Breast epithelium (tissue), 4 donors: Measurements from ENCODE around the gene DYRK1A. TPM values are rescaled to one million over a fixed set of nuclear protein-coding genes. Genes with fewer than 3 reads are reported as not detected.

Source experiments
- DNase-seq, 2 donors: peaks; one replicate each; pipeline ENCODE4 v3.0.0-alpha.2; 2019; ENCODE audit warnings: low spot score in 2 of 2
- H3K27ac ChIP-seq, 2 donors: fragments of 200-600 bp; sonication (generic) in 1 of 2; one replicate each; pipeline ENCODE4 v1.5.1; 2016 to 2019; ENCODE audit warnings: mild to moderate bottlenecking in 1 of 2
- H3K27me3 ChIP-seq, 2 donors: fragments of 200-600 bp; sonication (generic) in 1 of 2; one replicate each; pipeline versions ENCODE4 v1.5.1 to v1.6.0; 2017 to 2019; ENCODE audit warnings: control low read depth in 1 of 2, mild to moderate bottlenecking in 1 of 2
- H3K36me3 ChIP-seq: fragments of 200-600 bp; one replicate; pipeline ENCODE4 v1.5.1; 2019
- H3K4me1 ChIP-seq, 2 donors: fragments of 200-600 bp; sonication (generic); one replicate each; pipeline ENCODE4 v1.5.1; 2016 to 2019; ENCODE audit warnings: control low read depth in 1 of 2
- H3K4me3 ChIP-seq, 3 donors: fragments of 200-600 bp; sonication (generic); 1 replicate in 2 of 3; 2 replicates in 1 of 3; pipeline ENCODE4 v1.5.1; 2016 to 2019; ENCODE audit warnings: mild to moderate bottlenecking in 3 of 3, moderate library complexity in 2 of 3
- H3K9me3 ChIP-seq, 2 donors: fragments of 200-600 bp; sonication (generic) in 1 of 2; one replicate each; pipeline ENCODE4 v1.5.1; 2016 to 2019; ENCODE audit warnings: control low read depth in 1 of 2
- CTCF ChIP-seq, 3 donors: fragments of 450-650 bp; IDR thresholded peaks; one replicate each; pipeline ENCODE4 v1.5.1; 2016 to 2017; ENCODE audit warnings: antibody characterized with exemption in 3 of 3, mild to moderate bottlenecking in 3 of 3, moderate library complexity in 3 of 3
- POLR2A ChIP-seq: fragments of 450-650 bp; IDR thresholded peaks from one replicate; pipeline ENCODE4 v1.6.1; 2016; ENCODE audit warnings: antibody characterized with exemption, mild to moderate bottlenecking, moderate library complexity
- POLR2AphosphoS5 ChIP-seq, 3 donors: sonication (generic); formaldehyde crosslinking; IDR thresholded peaks; one replicate each; pipeline ENCODE4 v1.6.1; 2017; ENCODE audit warnings: antibody characterized with exemption in 3 of 3
- intact Hi-C: fragments of 100-400 bp; cut with DNase I; formaldehyde crosslinking; loops from one replicate; pipeline ENCODE4 v1.15.1; 2023; ENCODE audit warnings: low total_unique reads
- total RNA-seq, 3 donors: library from RNA; depleted of rRNA; stranded (reverse); fragments of >200 nt; gene quantifications; one replicate each; pipeline ENCODE4 v1.1.0, GENCODE V29; 2016

DYRK1A gene
- total RNA-seq, 3 donors from 2014 or later, result 71.7 to 138 (median 93.1) TPM

DNA sequence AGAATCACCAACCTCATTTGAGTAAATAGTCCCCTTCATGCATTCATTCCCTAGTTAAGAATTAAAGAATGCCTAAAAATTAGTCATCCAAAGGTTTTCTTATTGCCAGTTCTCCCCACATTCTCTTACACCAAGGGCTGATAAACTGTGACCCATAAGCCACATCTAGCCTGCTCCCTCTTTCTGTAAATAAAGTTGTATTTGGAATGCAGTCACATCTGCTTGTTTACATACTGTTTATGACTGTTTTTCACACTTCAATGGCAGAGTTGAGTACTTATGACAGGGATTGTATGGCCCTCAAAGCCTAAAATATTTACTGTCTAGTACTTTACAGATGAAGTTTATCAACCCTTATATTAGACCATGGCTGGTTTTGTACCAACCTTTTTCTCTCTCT lies 16.1 kb upstream of the DYRK1A start:
- H3K27me3 ChIP-seq, result no peaks in the 10 kb centered on the region
- no peaks in the 10 kb centered on the region for H3K36me3 ChIP-seq
- DNase-seq, result no peak
- intact Hi-C loops, result no loop called here
- H3K27ac ChIP-seq, result no peak overlapping the region
- H3K4me1 ChIP-seq, result no peaks in the 10 kb centered on the region
- TF ChIP-seq CTCF (IDR thresholded peaks at IDR 0.05), result no peak
- TF ChIP-seq POLR2A, result no peak
- TF ChIP-seq POLR2AphosphoS5 (IDR thresholded peaks at IDR 0.05), result no peak
- H3K4me3 ChIP-seq, result no peak overlapping the region
- H3K9me3 ChIP-seq, result peaks cover 8 to 20% of the 10 kb centered on the region in 2 donors

DNA sequence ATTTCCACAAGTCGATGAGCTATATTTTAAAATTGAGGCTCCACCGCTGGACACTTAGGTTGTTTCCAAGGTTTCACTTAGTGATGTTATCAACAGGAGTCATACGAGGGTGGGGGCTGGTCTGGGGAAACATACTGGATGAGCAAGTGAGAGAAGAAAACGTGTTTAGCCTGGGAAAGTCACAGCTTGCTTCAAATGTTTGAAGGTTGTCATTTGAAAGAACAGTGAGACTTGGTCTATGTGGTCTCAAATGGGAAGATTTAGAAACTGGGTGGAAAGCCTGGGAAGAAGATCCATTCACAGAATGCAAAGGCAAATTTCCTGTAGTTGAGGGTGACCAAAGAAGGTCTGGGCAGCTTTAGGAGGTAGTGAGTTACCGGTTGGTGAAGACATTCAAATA lies 9.9 kb upstream of the DYRK1A start:
- H3K9me3 ChIP-seq, result no peaks in the 10 kb centered on the region
- intact Hi-C loops, result no loop called here
- H3K27ac ChIP-seq, result no peak overlapping the region

DNA sequence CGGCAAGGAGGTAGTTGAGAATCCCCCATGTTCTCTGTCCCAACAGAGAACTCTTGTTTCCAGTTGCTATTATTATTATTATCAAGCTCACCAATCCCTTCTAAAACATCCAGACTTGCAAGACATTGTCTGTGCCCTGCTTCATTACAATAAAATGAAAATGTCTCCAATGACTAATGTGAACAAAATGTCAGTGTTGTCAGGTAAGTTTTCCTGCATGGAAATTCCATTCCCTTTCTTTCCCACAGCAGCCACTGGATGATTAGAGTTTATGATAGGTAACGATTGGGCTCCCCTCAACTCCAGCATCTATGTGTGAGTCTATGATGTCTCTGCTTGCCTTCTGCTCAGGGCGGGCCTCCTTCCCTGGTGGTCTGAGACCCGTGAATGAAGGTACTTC lies 8.9 kb upstream of the DYRK1A start:
- no peak overlapping the region for H3K27ac ChIP-seq
- no peaks in the 10 kb centered on the region for H3K9me3 ChIP-seq
- TF ChIP-seq POLR2A (no peak), POLR2AphosphoS5 (IDR thresholded peaks at IDR 0.05) (no peak), CTCF (IDR thresholded peaks at IDR 0.05) (no peak)
- no peak overlapping the region for H3K4me3 ChIP-seq
- no peaks in the 10 kb centered on the region for H3K4me1 ChIP-seq
- no peaks in the 10 kb centered on the region for H3K36me3 ChIP-seq
- no peaks in the 10 kb centered on the region for H3K27me3 ChIP-seq
- intact Hi-C loops, result no loop called here
- no peak for DNase-seq

More for the DNA sequence above, 9.9 kb upstream of the DYRK1A start:
- H3K27me3 ChIP-seq, result no peaks in the 10 kb centered on the region
- no peaks in the 10 kb centered on the region for H3K36me3 ChIP-seq
- TF ChIP-seq POLR2AphosphoS5 (IDR thresholded peaks at IDR 0.05) (no peak), POLR2A (no peak), CTCF (IDR thresholded peaks at IDR 0.05) (no peak)
- H3K4me1 ChIP-seq, result no peaks in the 10 kb centered on the region
- no peak for DNase-seq
- H3K4me3 ChIP-seq, result no peak overlapping the region

DNA sequence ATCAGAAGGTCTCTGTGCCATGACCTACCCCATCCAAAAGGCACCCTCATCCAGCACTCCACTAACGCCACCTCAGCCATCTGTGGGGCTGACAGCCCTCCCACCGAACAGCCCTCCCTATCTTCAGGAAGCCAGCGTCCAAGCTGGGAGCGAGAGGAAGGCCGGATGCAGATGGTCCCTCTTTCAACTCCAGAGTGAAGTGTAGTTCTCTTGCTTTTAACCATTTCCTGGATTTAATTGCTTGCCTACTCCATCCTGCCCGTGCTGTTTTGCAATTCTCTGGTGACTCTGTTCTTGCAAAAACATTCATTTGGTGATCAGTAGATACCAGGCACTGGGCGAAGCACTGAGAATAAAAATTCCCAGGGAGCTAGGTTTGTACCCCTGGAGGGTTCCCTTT lies 8.2 kb upstream of the DYRK1A start:
- TF ChIP-seq POLR2AphosphoS5 (IDR thresholded peaks at IDR 0.05) (no peak), CTCF (IDR thresholded peaks at IDR 0.05) (no peak), POLR2A (no peak)
- H3K27me3 ChIP-seq, result no peaks in the 10 kb centered on the region
- H3K4me3 ChIP-seq, result no peak overlapping the region
- DNase-seq, result no peak
- no peaks in the 10 kb centered on the region for H3K9me3 ChIP-seq
- intact Hi-C loops, result no loop called here
- no peaks in the 10 kb centered on the region for H3K4me1 ChIP-seq
- H3K27ac ChIP-seq, result no peak overlapping the region
- no peaks in the 10 kb centered on the region for H3K36me3 ChIP-seq

GRCh38 chr21:37363936-37364335 lies 2.6 kb upstream of the DYRK1A start:
- peaks cover 0 to 6% of the 10 kb centered on the region in 2 donors for H3K4me1 ChIP-seq
- no peak for TF ChIP-seq CTCF (IDR thresholded peaks at IDR 0.05)
- TF ChIP-seq POLR2A, result no peak
- no peak for TF ChIP-seq POLR2AphosphoS5 (IDR thresholded peaks at IDR 0.05)
- no peaks in the 10 kb centered on the region for H3K9me3 ChIP-seq
- H3K27ac ChIP-seq, result no peak overlapping the region
- H3K4me3 ChIP-seq, result no peak overlapping the region
- no peaks in the 10 kb centered on the region for H3K27me3 ChIP-seq
- intact Hi-C loops, result no loop called here
- H3K36me3 ChIP-seq, result no peaks in the 10 kb centered on the region
- DNase-seq, result no peak
